ENCODE measurements around the gene ARMC7.
"Not testable (repeated sequence)": the region's sequence is repeated elsewhere in the genome, so short reads cannot be mapped to it uniquely, and the experiment has no call there.

The ARMC7 gene

DNA sequence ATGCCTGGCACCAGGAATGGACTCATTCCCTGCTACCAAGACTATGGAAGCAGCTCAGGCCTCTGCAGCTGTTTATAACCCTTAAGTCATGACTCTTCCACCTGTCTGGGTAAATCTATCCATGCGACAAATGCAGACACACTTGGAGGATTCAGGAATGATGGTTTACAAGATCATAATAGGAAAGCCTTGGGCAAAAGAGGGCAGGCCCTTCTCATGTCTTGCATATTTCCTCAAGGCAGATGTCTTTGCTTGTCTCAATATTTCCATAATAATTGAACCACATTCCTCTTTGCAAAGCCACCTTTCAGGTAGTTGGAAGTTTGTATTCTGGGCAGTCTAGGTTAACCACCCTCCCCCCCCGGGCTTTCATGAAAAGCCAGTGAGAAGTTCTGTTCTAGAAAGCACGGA is 45.4 kb downstream of the ARMC7 start:
- H3K4me3 ChIP-seq (ENCODE audit: control insufficient read depth, low read depth, low read length), result no peak overlapping the region
- no peak for DNase-seq (ENCODE audit: low read depth)
- TF ChIP-seq, protein P1, sequence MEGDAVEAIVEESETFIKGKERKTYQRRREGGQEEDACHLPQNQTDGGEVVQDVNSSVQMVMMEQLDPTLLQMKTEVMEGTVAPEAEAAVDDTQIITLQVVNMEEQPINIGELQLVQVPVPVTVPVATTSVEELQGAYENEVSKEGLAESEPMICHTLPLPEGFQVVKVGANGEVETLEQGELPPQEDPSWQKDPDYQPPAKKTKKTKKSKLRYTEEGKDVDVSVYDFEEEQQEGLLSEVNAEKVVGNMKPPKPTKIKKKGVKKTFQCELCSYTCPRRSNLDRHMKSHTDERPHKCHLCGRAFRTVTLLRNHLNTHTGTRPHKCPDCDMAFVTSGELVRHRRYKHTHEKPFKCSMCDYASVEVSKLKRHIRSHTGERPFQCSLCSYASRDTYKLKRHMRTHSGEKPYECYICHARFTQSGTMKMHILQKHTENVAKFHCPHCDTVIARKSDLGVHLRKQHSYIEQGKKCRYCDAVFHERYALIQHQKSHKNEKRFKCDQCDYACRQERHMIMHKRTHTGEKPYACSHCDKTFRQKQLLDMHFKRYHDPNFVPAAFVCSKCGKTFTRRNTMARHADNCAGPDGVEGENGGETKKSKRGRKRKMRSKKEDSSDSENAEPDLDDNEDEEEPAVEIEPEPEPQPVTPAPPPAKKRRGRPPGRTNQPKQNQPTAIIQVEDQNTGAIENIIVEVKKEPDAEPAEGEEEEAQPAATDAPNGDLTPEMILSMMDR (IDR thresholded peaks at IDR 0.05; ENCODE audit: control insufficient read depth, insufficient read depth, low read depth, low read length, missing control alignments), result no peak

DNA sequence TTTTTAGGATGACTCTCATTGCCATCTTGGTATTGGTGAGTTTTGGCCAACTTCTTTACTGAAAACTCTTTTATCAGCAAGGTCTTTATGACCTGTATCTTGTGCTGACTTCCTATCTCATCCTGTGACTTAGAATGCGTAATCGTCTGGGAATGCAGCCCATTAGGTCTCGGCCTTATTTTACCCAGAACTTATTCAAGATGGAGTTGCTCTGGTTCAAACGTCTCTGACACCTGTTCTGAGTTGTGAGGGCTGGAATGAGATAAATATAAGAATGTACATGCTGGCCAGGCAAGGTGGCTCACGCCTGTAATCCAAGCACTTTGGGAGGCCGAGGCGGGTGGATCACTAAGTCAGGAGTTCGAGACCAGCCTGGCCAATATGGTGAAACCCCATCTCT is 48.7 kb downstream of the ARMC7 start:
- not testable (repeated sequence) for H3K4me3 ChIP-seq (ENCODE audit: control insufficient read depth, low read depth, low read length); DNase-seq (ENCODE audit: low read depth)

DNA sequence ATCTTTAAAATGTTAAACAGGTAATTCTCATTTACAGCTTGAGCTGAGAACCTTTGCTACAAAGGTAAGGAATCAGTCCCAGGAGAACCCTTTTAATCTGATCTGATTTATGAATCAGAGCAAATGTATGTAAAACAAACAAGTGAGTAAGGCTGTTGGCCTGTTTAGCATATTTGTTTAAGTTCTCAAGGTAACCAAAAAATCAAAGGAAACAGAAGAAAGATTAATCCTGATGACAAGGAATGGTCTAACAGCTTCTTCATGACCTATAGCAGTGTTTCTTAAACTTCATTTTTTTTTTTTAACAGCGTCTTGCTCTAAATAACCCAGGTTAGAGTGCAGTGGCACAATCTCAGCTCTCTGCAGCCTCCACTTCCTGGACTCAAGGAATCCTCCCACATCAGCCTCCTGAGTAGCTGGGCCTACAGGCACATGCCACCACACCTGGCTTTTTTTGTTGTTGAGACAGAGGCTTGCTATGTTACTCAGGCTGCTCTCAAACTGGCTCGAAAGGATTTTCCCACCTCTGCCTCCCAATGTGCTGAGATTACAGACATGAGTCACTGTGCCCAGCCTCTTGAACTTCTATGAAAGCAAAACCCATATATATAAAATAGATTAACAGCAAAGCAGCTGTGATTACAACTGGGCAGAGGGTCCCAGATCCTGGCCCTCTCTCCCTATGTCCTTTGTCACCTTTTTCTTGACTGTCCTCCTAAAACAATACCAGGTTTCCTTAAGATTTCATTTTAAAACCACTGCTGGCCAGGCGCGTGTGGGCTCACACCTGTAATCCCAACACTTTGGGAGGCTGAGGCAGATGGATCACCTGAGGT is 49.6 kb downstream of the ARMC7 start:
- TF ChIP-seq, protein P1 (IDR thresholded peaks at IDR 0.05; ENCODE audit: control insufficient read depth, insufficient read depth, low read depth, low read length, missing control alignments), result no peak
- DNase-seq (ENCODE audit: low read depth), result no peak
- no peak overlapping the region for H3K4me3 ChIP-seq (ENCODE audit: control insufficient read depth, low read depth, low read length)

DNA sequence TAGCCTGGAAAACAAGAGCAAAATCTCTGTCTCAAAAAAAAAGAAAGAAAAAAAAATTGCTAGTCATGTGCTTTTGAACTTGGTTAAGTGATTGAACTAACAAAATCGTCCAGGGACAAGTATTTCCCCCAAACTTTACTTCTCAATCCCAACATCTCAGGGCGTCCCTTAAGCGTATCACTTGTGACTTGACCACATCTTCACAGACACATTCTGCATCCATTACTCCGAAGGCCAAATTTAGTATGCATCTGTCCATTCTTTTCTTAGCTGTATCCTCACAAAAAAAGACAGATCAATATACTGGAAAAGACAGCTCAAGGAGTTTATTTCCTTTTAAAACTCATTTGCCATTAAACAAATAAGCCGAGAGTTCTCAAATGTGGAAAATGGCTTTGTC is 50.4 kb downstream of the ARMC7 start:
- no peak overlapping the region for H3K4me3 ChIP-seq (ENCODE audit: control insufficient read depth, low read depth, low read length)
- DNase-seq (ENCODE audit: low read depth), result no peak
- TF ChIP-seq, protein P1 (IDR thresholded peaks at IDR 0.05; ENCODE audit: control insufficient read depth, insufficient read depth, low read depth, low read length, missing control alignments), result no peak

DNA sequence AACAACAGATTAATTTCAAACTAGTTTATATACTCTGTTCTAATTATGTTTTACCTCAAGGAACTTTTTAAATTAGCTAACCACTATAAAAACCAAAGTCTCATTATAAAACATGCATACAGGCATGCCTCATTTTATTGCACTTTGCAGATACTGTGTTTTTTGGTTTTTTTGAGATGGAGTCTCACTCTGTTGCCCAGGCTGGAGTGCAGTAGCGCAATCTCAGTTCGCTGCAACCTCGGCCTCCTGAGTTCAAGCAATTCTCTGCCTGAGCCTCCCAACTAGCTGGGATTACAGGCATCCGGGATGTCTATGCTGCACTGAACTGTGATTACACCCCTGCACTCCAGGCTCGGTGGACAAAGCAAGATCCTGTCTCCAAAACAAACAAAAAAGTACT is 53.3 kb downstream of the ARMC7 start:
- no peak for DNase-seq (ENCODE audit: low read depth)
- TF ChIP-seq, protein P1 (IDR thresholded peaks at IDR 0.05; ENCODE audit: control insufficient read depth, insufficient read depth, low read depth, low read length, missing control alignments), result no peak
- H3K4me3 ChIP-seq (ENCODE audit: control insufficient read depth, low read depth, low read length), result no peak overlapping the region

DNA sequence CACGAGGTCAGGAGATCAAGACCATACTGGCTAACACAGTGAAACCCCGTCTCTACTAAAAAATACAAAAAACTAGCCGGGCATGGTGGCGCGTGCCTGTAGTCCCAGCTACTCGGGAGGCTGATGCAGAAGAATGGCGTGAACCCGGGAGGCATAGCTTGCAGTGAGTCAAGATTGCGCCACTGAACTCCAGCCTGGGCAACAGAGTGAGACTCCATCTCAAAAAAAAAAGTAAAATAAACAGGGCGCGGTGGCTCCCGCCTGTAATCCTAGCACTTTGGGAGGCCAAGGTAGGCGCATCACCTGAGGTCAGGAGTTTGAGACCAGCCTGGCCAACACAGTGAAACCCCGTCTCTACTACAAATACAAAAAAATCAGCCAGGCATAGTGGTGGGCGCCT is 54.8 kb downstream of the ARMC7 start:
- not testable (repeated sequence) for H3K4me3 ChIP-seq (ENCODE audit: control insufficient read depth, low read depth, low read length); DNase-seq (ENCODE audit: low read depth)

DNA sequence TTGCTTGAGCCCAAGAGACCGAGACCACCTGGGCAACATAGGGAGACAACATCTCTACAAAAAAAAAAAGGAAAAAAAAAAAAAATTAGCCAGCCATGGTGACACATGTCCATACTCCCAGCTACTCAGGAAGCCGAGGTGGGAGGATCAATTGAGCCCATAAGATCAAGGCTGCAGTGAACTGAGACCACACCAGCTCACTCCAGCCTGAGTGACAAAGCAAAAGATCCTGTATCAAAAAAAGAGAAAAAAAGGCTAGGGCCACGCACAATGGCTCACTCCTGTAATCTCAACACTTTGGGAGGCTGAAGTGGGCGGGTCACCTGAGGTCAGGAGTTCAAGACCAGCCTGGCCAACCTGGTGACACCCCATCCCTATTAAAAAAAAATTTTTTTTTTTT is 59.2 kb downstream of the ARMC7 start:
- no peak overlapping the region for H3K4me3 ChIP-seq (ENCODE audit: control insufficient read depth, low read depth, low read length)
- TF ChIP-seq, protein P1 (IDR thresholded peaks at IDR 0.05; ENCODE audit: control insufficient read depth, insufficient read depth, low read depth, low read length, missing control alignments), result no peak
- DNase-seq (ENCODE audit: low read depth), result no peak

DNA sequence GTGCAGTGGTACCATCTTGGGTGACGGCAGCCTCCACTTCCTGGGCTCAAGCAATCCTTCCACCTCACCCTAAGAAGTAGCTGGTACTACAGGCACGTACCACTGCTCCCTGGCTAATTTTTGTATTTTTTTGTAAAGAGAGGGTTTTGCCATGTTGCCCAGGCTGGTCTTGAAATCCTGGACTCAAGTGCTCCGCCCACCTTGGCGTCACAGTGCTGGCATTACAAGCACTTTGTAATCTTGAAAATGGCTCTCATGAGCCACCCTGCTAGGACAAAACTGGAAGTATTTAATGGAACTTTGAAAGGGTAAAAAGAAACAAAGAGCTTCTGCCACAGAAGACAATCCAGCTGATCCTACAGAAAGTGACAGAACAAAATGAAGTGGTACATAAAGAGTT is 63.8 kb downstream of the ARMC7 start:
- no peak for DNase-seq (ENCODE audit: low read depth)
- TF ChIP-seq, protein P1 (IDR thresholded peaks at IDR 0.05; ENCODE audit: control insufficient read depth, insufficient read depth, low read depth, low read length, missing control alignments), result no peak
- no peak overlapping the region for H3K4me3 ChIP-seq (ENCODE audit: control insufficient read depth, low read depth, low read length)

Measured in AG09309 (cell line).